T-helper 1 cell treated with Interleukin-12 subunit alpha and Interleukin-12 subunit beta and Interleukin-4 antibody, amounts not matched to agents 30 μg/mL and 1 μg/mL, for 36 hours (primary cell): ENCODE results near the gene LTBP4.

ENCODE experiments used
- H3K27ac Mint-ChIP-seq: one replicate; pipeline ENCODE4 v1.8.0; 2021; ENCODE audit warnings: mild to moderate bottlenecking, mixed read lengths
- H3K27me3 Mint-ChIP-seq: one replicate; pipeline ENCODE4 v1.8.0; 2021; ENCODE audit warnings: low read depth, mixed read lengths
- H3K36me3 Mint-ChIP-seq: one replicate; pipeline ENCODE4 v1.8.0; 2021; ENCODE audit warnings: low read depth, mixed read lengths
- H3K4me1 Mint-ChIP-seq: one replicate; pipeline ENCODE4 v1.8.0; 2021; ENCODE audit warnings: low read depth, mixed read lengths
- H3K4me3 Mint-ChIP-seq: one replicate; pipeline ENCODE4 v1.8.0; 2021; ENCODE audit warnings: mild to moderate bottlenecking, moderate library complexity, mixed read lengths
- H3K9me3 Mint-ChIP-seq: one replicate; pipeline ENCODE4 v1.8.0; 2021; ENCODE audit warnings: mixed read lengths

Gene LTBP4

GRCh38 chr19:40659116-40659515 lies 57.9 kb downstream of the LTBP4 start:
- Mint-ChIP-seq H3K36me3 (no peaks in the 10 kb centered on the region), H3K9me3 (no peaks in the 10 kb centered on the region), H3K4me3 (no peak overlapping the region), H3K4me1 (peaks cover 5% of the 10 kb centered on the region), H3K27me3 (peaks cover 3% of the 10 kb centered on the region), H3K27ac (no peak overlapping the region)

- H3K27ac Mint-ChIP-seq = no peak overlapping the region
- no peak overlapping the region for H3K4me3 Mint-ChIP-seq
- H3K27me3 Mint-ChIP-seq = peaks cover 3% of the 10 kb centered on the region
- no peaks in the 10 kb centered on the region for H3K9me3 Mint-ChIP-seq
- H3K4me1 Mint-ChIP-seq = peaks cover 5% of the 10 kb centered on the region
- no peaks in the 10 kb centered on the region for H3K36me3 Mint-ChIP-seq
Observed at GRCh38 chr19:40659566-40659965, 58.4 kb downstream of the LTBP4 start.

GRCh38 chr19:40661616-40662015 lies 60.4 kb downstream of the LTBP4 start:
- no peaks in the 10 kb centered on the region for H3K36me3 Mint-ChIP-seq
- H3K4me3 Mint-ChIP-seq = no peak overlapping the region
- H3K27me3 Mint-ChIP-seq = peaks cover 3% of the 10 kb centered on the region
- H3K4me1 Mint-ChIP-seq = peaks cover 7% of the 10 kb centered on the region
- H3K9me3 Mint-ChIP-seq = no peaks in the 10 kb centered on the region
- peak overlapping the region; percentile 5 for H3K27ac Mint-ChIP-seq

GRCh38 chr19:40662925-40663694 lies 61.9 kb downstream of the LTBP4 start:
- Mint-ChIP-seq H3K4me1 (peaks cover 12% of the 10 kb centered on the region), H3K27ac (peak overlapping the region; percentile 82), H3K4me3 (peak overlapping the region; percentile 83), H3K27me3 (peaks cover 3% of the 10 kb centered on the region), H3K9me3 (no peaks in the 10 kb centered on the region), H3K36me3 (peaks cover 5% of the 10 kb centered on the region)

- Mint-ChIP-seq H3K4me1 (peaks cover 12% of the 10 kb centered on the region), H3K4me3 (peak overlapping the region; percentile 83), H3K36me3 (peaks cover 10% of the 10 kb centered on the region), H3K27me3 (peaks cover 3% of the 10 kb centered on the region), H3K27ac (peak overlapping the region; percentile 76), H3K9me3 (no peaks in the 10 kb centered on the region)
Observed at GRCh38 chr19:40663695-40664692, 62.8 kb downstream of the LTBP4 start.

- Mint-ChIP-seq H3K9me3 (no peaks in the 10 kb centered on the region), H3K27me3 (no peaks in the 10 kb centered on the region), H3K27ac (peak overlapping the region; percentile 20), H3K4me3 (no peak overlapping the region), H3K36me3 (peaks cover 27% of the 10 kb centered on the region), H3K4me1 (peaks cover 12% of the 10 kb centered on the region)
Observed at GRCh38 chr19:40666803-40667438, 65.8 kb downstream of the LTBP4 start.

- H3K4me1 Mint-ChIP-seq = peaks cover 12% of the 10 kb centered on the region
- H3K9me3 Mint-ChIP-seq = no peaks in the 10 kb centered on the region
- peaks cover 27% of the 10 kb centered on the region for H3K36me3 Mint-ChIP-seq
- no peak overlapping the region for H3K27ac Mint-ChIP-seq
- H3K27me3 Mint-ChIP-seq = no peaks in the 10 kb centered on the region
- no peak overlapping the region for H3K4me3 Mint-ChIP-seq
Observed at GRCh38 chr19:40667602-40668001, 66.4 kb downstream of the LTBP4 start.

- peaks cover 7% of the 10 kb centered on the region for H3K4me1 Mint-ChIP-seq
- no peak overlapping the region for H3K27ac Mint-ChIP-seq
- H3K36me3 Mint-ChIP-seq = peaks cover 27% of the 10 kb centered on the region
- H3K4me3 Mint-ChIP-seq = no peak overlapping the region
- H3K9me3 Mint-ChIP-seq = no peaks in the 10 kb centered on the region
- no peaks in the 10 kb centered on the region for H3K27me3 Mint-ChIP-seq
Observed at GRCh38 chr19:40668991-40669614, 67.9 kb downstream of the LTBP4 start.

- Mint-ChIP-seq H3K36me3 (peaks cover 27% of the 10 kb centered on the region), H3K9me3 (no peaks in the 10 kb centered on the region), H3K27ac (no peak overlapping the region), H3K4me3 (no peak overlapping the region), H3K27me3 (no peaks in the 10 kb centered on the region), H3K4me1 (peaks cover 6% of the 10 kb centered on the region)
Observed at GRCh38 chr19:40671404-40671803, 70.2 kb downstream of the LTBP4 start.

GRCh38 chr19:40672038-40672437 lies 70.9 kb downstream of the LTBP4 start:
- no peak overlapping the region for H3K27ac Mint-ChIP-seq
- H3K4me1 Mint-ChIP-seq = peaks cover under 1% of the 10 kb centered on the region
- no peaks in the 10 kb centered on the region for H3K27me3 Mint-ChIP-seq
- H3K9me3 Mint-ChIP-seq = no peaks in the 10 kb centered on the region
- no peak overlapping the region for H3K4me3 Mint-ChIP-seq
- peaks cover 24% of the 10 kb centered on the region for H3K36me3 Mint-ChIP-seq

- H3K9me3 Mint-ChIP-seq = no peaks in the 10 kb centered on the region
- no peaks in the 10 kb centered on the region for H3K27me3 Mint-ChIP-seq
- H3K27ac Mint-ChIP-seq = no peak overlapping the region
- no peak overlapping the region for H3K4me3 Mint-ChIP-seq
- no peaks in the 10 kb centered on the region for H3K4me1 Mint-ChIP-seq
- peaks cover 22% of the 10 kb centered on the region for H3K36me3 Mint-ChIP-seq
Observed at GRCh38 chr19:40672573-40673299, 71.6 kb downstream of the LTBP4 start.

GRCh38 chr19:40673397-40673796 lies 72.2 kb downstream of the LTBP4 start:
- Mint-ChIP-seq H3K27me3 (no peaks in the 10 kb centered on the region), H3K4me3 (no peak overlapping the region), H3K4me1 (no peaks in the 10 kb centered on the region), H3K36me3 (peaks cover 21% of the 10 kb centered on the region), H3K27ac (no peak overlapping the region), H3K9me3 (no peaks in the 10 kb centered on the region)

GRCh38 chr19:40674291-40674690 lies 73.1 kb downstream of the LTBP4 start:
- Mint-ChIP-seq H3K27me3 (no peaks in the 10 kb centered on the region), H3K36me3 (peaks cover 14% of the 10 kb centered on the region), H3K9me3 (no peaks in the 10 kb centered on the region), H3K4me3 (no peak overlapping the region), H3K4me1 (no peaks in the 10 kb centered on the region), H3K27ac (no peak overlapping the region)
